Ovary (tissue), 9 donors: ENCODE measurements around the gene STK32C. TPM values are rescaled to one million over a fixed set of nuclear protein-coding genes. Genes with fewer than 3 reads are reported as not detected.
"Not testable (repeated sequence)": the region's sequence is repeated elsewhere in the genome, so short reads cannot be mapped to it uniquely, and the experiment has no call there.

Experiments
- DNase-seq, 5 donors: peaks; one replicate each; pipeline ENCODE4 v3.0.0-alpha.2; 2019 to 2020
- H3K27ac ChIP-seq, 2 donors: fragments of 200-600 bp; one replicate each; pipeline versions ENCODE4 v1.5.1 to v1.8.0; 2019 to 2022
- H3K27me3 ChIP-seq: fragments of 200-600 bp; one replicate; pipeline ENCODE4 v1.8.0; 2022
- H3K36me3 ChIP-seq: fragments of 200-600 bp; sonication (generic); one replicate; pipeline ENCODE4 v1.5.1; 2019
- H3K4me1 ChIP-seq: one replicate; pipeline ENCODE4 v1.8.1; 2013; ENCODE audit warnings: mild to moderate bottlenecking, moderate library complexity; ENCODE audit not compliant: insufficient read depth
- H3K4me3 ChIP-seq: fragments of 200-600 bp; sonication (generic); one replicate; pipeline ENCODE4 v1.5.1; 2017
- H3K9me3 ChIP-seq, 2 donors: fragments of 200-600 bp in 1 of 2; sonication (generic) in 1 of 2; one replicate each; pipeline versions ENCODE4 v1.5.1 to v1.8.1; 2013 to 2019; ENCODE audit warnings: mild to moderate bottlenecking in 1 of 2, moderate library complexity in 1 of 2
- EP300 ChIP-seq: sonication (generic); formaldehyde crosslinking; IDR thresholded peaks from one replicate; pipeline ENCODE4 v1.6.1; 2017; ENCODE audit warnings: antibody characterized with exemption
- POLR2A ChIP-seq: fragments of 450-650 bp; IDR thresholded peaks from one replicate; pipeline ENCODE4 v1.6.1; 2017; ENCODE audit warnings: antibody characterized with exemption, mild to moderate bottlenecking, moderate library complexity
- WGBS, 3 donors: extraction: QIAGEN DNeasy Blood & Tissue Kit in 1 of 3; methylation state at CpG; one replicate each; pipeline versions ENCODE4 v1.1.5 to v1.1.7; 2013 to 2017; 5-methylcytosine and 5-hydroxymethylcytosine counted together
- intact Hi-C, 4 donors: fragments of 100-400 bp; cut with DNase I; formaldehyde crosslinking; loops; one replicate each; pipeline versions ENCODE4 v1.11.0 to v1.15.1; 2022 to 2023
- polyA plus RNA-seq, 2 donors: library from polyadenylated mRNA; stranded (reverse); fragments of 200-250 nt in 1 of 2; fragments of 350-450 nt in 1 of 2; fragmentation: Illumina TruSeq in 1 of 2; extraction: RNeasy Lipid Tissue Mini Kit (QIAGEN cat#74804) in 1 of 2; gene quantifications; one replicate each; pipeline ENCODE4 v1.2.3, GENCODE V29; 2013 to 2014
- total RNA-seq, 7 donors: library from RNA; depleted of rRNA in 2 of 7; stranded (reverse); fragments of >200 nt in 2 of 7; fragmentation: NEBNext Ultra II Directional in 3 of 7; extraction: Animal tissue kit (Norgen Biotek cat#: 25700) in 3 of 7; gene quantifications; one replicate each; pipeline versions ENCODE4 v1.1.0 to v1.2.4, GENCODE V29; 2016 to 2023
- TF ChIP-seq, protein P1 (sequence below), 3 donors: fragments of 450-650 bp in 2 of 3; fragments of 200-600 bp in 1 of 3; IDR thresholded peaks; one replicate each; pipeline versions ENCODE4 v1.5.1 to v1.8.0; 2016 to 2022; ENCODE audit warnings: antibody characterized with exemption in 3 of 3, mild to moderate bottlenecking in 1 of 3
- donor health status: DM: no; HTN: no; CAD: no; lungs with moderate emphysema.
- donor health status: DM: no; HTN: no; CAD: no.
- donor health status: Bipolar disorder and iron deficiency.
- donor health status: DM: yes; HTN: yes; CAD: no.
- donor health status: DM: no; HTN: no; CAD: no.
- donor health status: DM: yes; HTN: yes; CAD: no.

Gene STK32C
- total and polyA plus RNA-seq, 9 donors = 2.6 to 13.8 (median 8.8) TPM

DNA sequence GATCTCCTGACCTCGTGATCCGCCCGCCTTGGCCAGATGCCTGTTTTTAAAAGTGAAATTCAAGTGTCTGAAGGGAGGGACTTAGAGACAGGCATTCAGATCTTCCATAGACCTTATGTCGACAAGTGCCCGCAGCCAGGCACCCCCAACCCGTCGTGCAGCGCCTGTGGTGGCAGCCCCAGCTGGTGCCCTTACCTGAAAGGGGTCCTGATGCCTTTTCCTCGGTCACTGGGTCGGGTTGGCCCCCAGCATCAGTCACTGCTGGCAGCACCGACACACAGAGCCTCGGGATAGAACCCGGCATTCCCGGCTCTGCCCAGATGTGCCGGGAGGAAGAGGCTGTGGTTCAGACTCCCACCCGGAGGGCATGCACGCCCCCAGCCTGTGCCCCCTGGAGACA lies 47.5 kb upstream of the STK32C start:
- TF ChIP-seq, protein P1, sequence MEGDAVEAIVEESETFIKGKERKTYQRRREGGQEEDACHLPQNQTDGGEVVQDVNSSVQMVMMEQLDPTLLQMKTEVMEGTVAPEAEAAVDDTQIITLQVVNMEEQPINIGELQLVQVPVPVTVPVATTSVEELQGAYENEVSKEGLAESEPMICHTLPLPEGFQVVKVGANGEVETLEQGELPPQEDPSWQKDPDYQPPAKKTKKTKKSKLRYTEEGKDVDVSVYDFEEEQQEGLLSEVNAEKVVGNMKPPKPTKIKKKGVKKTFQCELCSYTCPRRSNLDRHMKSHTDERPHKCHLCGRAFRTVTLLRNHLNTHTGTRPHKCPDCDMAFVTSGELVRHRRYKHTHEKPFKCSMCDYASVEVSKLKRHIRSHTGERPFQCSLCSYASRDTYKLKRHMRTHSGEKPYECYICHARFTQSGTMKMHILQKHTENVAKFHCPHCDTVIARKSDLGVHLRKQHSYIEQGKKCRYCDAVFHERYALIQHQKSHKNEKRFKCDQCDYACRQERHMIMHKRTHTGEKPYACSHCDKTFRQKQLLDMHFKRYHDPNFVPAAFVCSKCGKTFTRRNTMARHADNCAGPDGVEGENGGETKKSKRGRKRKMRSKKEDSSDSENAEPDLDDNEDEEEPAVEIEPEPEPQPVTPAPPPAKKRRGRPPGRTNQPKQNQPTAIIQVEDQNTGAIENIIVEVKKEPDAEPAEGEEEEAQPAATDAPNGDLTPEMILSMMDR (IDR thresholded peaks at IDR 0.05) = no peak
- TF ChIP-seq EP300 (no peak), POLR2A (no peak)
- Histone ChIP-seq H3K27ac (no peak overlapping the region), H3K4me1 (no peaks in the 10 kb centered on the region), H3K36me3 (no peaks in the 10 kb centered on the region), H3K9me3 (no peaks in the 10 kb centered on the region), H3K27me3 (no peaks in the 10 kb centered on the region), H3K4me3 (no peak overlapping the region)
- WGBS, 3 donors = 88 to 92% (median 88%) methylated on average over 16 to 17 of the region's 17 CpGs
- intact Hi-C loops = loop anchor here in 2 of 4 donors (2.0 to 5.0 kb wide), 2 partner anchors 132 to 1103 kb away; no protein-coding TSS in a partner anchor
- DNase-seq = peak in 1 of 5 donors; percentile 25

DNA sequence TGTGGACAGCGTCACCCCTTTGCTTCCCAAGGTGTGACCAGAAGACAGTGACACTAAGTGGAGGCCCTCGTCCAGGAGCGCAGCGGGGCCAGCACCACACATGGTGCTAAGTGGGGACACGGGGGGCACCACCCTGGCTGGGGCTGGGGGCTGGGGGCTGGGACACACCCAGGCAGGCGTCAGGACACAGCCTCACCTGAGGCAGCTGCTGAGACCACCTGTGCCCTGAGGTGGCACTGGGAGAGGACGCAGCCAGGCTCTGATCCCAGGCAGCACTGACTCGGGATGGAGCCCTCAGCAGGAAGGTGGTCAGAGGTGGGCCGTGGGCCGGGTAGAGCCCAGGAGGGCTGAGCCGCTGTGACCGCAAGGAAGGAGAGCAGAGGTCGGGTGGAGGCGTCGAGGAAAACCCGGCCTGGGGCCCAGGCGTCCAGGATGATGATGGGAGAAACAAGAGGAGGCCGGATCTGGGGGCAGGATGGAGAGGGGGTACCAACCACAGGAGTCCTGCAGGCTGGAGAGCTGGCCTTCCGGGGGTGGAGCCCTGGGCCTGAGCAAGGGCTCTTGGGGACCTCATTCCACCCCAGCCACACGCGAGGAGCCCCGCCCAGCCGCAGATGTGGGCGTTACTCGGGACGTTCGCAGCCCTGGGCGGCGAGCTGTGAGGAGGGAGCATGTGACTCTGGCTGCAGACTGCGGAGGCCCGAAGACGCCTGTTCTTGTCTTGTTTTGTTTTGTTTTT lies 46.8 kb upstream of the STK32C start:
- Histone ChIP-seq H3K4me3 (no peak overlapping the region), H3K36me3 (no peaks in the 10 kb centered on the region), H3K27me3 (no peaks in the 10 kb centered on the region), H3K9me3 (no peaks in the 10 kb centered on the region), H3K27ac (no peak overlapping the region), H3K4me1 (no peaks in the 10 kb centered on the region)
- intact Hi-C loops = loop anchor here in 3 of 4 donors (2.0 to 5.0 kb wide), 3 partner anchors 132 to 1102 kb away; no protein-coding TSS in a partner anchor
- no peak for TF ChIP-seq POLR2A
- TF ChIP-seq EP300 = no peak
- TF ChIP-seq, protein P1 (IDR thresholded peaks at IDR 0.05) = no peak
- 83 to 87% (median 86%) methylated on average over 31 to 32 of the region's 32 CpGs for WGBS, 3 donors
- peak in 1 of 5 donors; percentile 29 for DNase-seq

DNA sequence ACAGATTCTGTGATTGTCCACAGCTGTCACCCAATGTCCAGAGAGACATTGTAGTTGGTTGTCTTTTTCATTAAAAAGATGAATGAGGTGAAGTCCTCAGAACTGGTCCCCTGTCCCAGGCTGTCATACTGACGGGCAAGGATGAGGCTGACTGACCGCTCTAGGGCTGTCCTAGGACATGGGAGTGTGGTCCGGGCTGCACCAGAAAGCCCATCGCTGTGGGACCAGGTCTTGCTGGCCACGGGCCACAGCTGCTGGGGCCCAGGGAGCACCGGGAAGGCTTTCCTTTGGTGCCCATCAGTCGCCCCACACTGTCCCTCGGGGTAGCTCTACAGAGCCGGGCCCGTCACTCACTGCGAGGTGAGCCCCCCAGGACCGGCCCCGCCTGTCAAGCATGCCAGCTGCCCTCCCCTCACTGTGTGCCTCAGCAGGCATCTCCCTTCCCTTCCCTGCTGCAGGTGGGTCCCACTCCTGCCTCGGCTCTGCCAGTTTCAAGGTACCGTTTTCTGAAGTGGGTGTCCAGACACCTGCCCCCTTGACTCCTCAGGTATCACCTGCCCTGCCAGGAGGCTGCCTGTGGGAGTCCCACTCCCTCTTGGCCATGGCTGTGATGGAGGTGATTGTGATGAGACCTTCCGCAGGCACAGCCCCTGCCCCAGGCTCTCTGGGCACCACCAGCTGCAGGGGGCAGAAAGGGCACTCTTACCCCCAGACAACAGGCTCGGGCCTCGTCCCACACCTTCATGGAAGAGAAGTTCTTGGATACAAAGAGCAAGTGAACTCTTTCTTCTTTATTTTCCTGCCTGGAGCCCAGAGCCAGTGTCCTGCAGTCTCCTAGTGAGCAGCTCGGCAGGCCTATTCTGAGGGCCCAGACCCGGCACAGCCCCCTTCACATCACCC lies 46.0 kb upstream of the STK32C start:
- Histone ChIP-seq H3K4me1 (no peaks in the 10 kb centered on the region), H3K27ac (no peak overlapping the region), H3K27me3 (no peaks in the 10 kb centered on the region), H3K4me3 (no peak overlapping the region), H3K9me3 (no peaks in the 10 kb centered on the region), H3K36me3 (no peaks in the 10 kb centered on the region)
- DNase-seq = peak in 1 of 5 donors; percentile 27
- intact Hi-C loops = loop anchor here (2.0 to 5.0 kb wide), 2 partner anchors 131 kb away; no protein-coding TSS in a partner anchor
- TF ChIP-seq POLR2A (no peak), EP300 (no peak)
- TF ChIP-seq, protein P1 (IDR thresholded peaks at IDR 0.05) = no peak
- 88 to 93% (median 91%) methylated on average over 16 to 20 of the region's 20 CpGs for WGBS, 3 donors

DNA sequence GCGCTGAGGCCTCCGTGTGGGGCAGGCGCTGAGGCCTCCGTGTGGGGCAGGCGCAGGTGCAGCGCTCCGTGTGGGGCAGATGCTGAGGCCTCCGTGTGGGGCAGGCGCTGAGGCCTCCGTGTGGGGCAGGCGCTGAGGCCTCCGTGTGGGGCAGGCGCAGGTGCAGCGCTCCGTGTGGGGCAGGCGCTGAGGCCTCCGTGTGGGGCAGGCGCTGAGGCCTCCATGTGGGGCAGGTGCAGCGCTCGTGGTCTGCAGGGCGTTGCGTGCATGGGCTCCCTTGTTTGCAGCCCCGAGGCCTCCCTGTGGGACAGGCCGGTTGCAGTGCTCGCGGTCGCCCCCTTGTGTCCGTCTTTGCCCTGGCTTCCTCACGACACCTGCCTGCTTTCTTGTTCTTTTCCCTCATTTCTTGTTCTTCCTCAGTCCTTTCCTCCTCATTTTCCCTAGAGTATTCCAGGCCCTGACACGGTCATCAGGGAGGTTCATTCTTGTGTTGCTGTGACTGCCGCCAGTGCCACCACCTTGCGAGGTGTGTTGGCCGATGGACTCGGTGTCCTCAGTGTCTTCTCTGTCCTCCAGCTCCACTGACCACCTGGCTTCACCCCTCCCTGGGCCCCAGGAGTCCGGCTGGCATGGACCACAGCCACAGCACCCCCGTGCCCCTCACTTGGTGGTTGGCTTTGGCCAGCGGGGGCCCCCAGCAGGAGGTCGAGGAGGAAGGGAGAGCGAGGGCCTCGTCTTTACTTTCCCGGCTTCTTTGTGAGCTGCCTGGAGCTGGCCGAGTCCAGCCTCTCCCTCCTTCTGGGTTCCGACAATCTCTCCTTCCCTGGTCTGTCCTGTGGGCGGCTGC lies 44.9 kb upstream of the STK32C start:
- not testable (repeated sequence) for H3K27me3 ChIP-seq, H3K9me3 ChIP-seq, H3K36me3 ChIP-seq, H3K4me1 ChIP-seq, H3K4me3 ChIP-seq, H3K27ac ChIP-seq
- peak; percentile 67 to 85 (median 80) for DNase-seq
- intact Hi-C loops = loop anchor here in 3 of 4 donors (2.0 to 5.0 kb wide), 2 partner anchors 130 kb away; no protein-coding TSS in a partner anchor
- TF ChIP-seq, protein P1 (IDR thresholded peaks at IDR 0.05) = peak; percentile 33 to 83 (median 61)
- 50 to 52% (median 52%) methylated on average over 26 to 38 of the region's 44 CpGs for WGBS, 3 donors
